Endodermal cell (in vitro differentiated cells): ENCODE measurements around the gene LSM3. TPM values are rescaled to one million over a fixed set of nuclear protein-coding genes. Genes with fewer than 3 reads are reported as not detected.

Experiments used
- DNase-seq: peaks from one replicate; pipeline ENCODE4 v3.0.0-alpha.2; 2017
- H3K27ac ChIP-seq: 2 replicates; pipeline ENCODE4 v1.5.1; 2013; ENCODE audit warnings: mild to moderate bottlenecking, low read depth, low read length, moderate library complexity
- H3K27me3 ChIP-seq: 2 replicates; pipeline ENCODE4 v1.6.1; 2013; ENCODE audit warnings: mild to moderate bottlenecking, low read length, moderate library complexity; ENCODE audit not compliant: insufficient read depth, control insufficient read depth, poor library complexity, severe bottlenecking
- H3K36me3 ChIP-seq: 2 replicates; pipeline ENCODE4 v1.7.0; 2013; ENCODE audit warnings: mild to moderate bottlenecking, low read length, moderate library complexity; ENCODE audit not compliant: control insufficient read depth, insufficient read depth
- H3K4me1 ChIP-seq: one replicate; pipeline ENCODE4 v1.7.0; 2013; ENCODE audit warnings: low read length; ENCODE audit not compliant: control insufficient read depth, insufficient read depth
- H3K4me3 ChIP-seq: 2 replicates; pipeline ENCODE4 v1.5.1; 2013; ENCODE audit warnings: mild to moderate bottlenecking, low read length, moderate library complexity
- H3K9ac ChIP-seq: 2 replicates; pipeline ENCODE4 v1.6.1; 2013; ENCODE audit warnings: mild to moderate bottlenecking, low read length, moderate library complexity; ENCODE audit not compliant: poor library complexity, severe bottlenecking; ENCODE audit errors: extremely low read depth
- H3K9me3 ChIP-seq: 2 replicates; pipeline ENCODE4 v1.6.1; 2013; ENCODE audit warnings: mild to moderate bottlenecking, low read length, moderate library complexity; ENCODE audit not compliant: control insufficient read depth
- H3K27ac Mint-ChIP-seq: 2 replicates; pipeline ENCODE4 v1.8.0; 2020; ENCODE audit warnings: mixed read lengths
- H3K27me3 Mint-ChIP-seq: 2 replicates; pipeline ENCODE4 v1.8.0; 2021; ENCODE audit warnings: mild to moderate bottlenecking, mixed read lengths; ENCODE audit not compliant: insufficient read depth
- H3K36me3 Mint-ChIP-seq: 2 replicates; pipeline ENCODE4 v1.8.0; 2020; ENCODE audit warnings: low read depth, mixed read lengths
- H3K4me1 Mint-ChIP-seq: 2 replicates; pipeline ENCODE4 v1.8.0; 2020; ENCODE audit warnings: mixed read lengths
- H3K4me3 Mint-ChIP-seq: 2 replicates; pipeline ENCODE4 v1.8.0; 2020; ENCODE audit warnings: mild to moderate bottlenecking, moderate library complexity, mixed read lengths
- H3K9me3 Mint-ChIP-seq: 2 replicates; pipeline ENCODE4 v1.8.0; 2020; ENCODE audit warnings: mild to moderate bottlenecking, mixed read lengths
- WGBS, 2 experiments: methylation state at CpG; one replicate each; pipeline versions ENCODE4 v1.1.5 to v1.1.7; 2013; ENCODE audit warnings: missing lambda C conversion rate in 2 of 2, mixed read lengths in 1 of 2; ENCODE audit not compliant: insufficient coverage in 1 of 2, insufficient read length in 1 of 2; 5-methylcytosine and 5-hydroxymethylcytosine counted together
- total RNA-seq, 2 donors: library from RNA; stranded (reverse); fragmentation: NEBNext Ultra II Directional in 1 of 2; extraction: Animal tissue kit (Norgen Biotek cat#: 25700) in 1 of 2; gene quantifications; 2 replicates in 1 of 2; 3 replicates in 1 of 2; pipeline ENCODE4 v1.2.1, GENCODE V29; 2021
- TF ChIP-seq, protein P1 (sequence below): fragments of 200-600 bp; sonication (generic); conservative IDR thresholded peaks from 2 replicates; pipeline ENCODE4 v1.5.0; 2021; ENCODE audit warnings: antibody characterized with exemption, mild to moderate bottlenecking

LSM3 gene
- total RNA-seq, 2 donors from 2014 or later, result 18.1 to 19.7 TPM

DNA sequence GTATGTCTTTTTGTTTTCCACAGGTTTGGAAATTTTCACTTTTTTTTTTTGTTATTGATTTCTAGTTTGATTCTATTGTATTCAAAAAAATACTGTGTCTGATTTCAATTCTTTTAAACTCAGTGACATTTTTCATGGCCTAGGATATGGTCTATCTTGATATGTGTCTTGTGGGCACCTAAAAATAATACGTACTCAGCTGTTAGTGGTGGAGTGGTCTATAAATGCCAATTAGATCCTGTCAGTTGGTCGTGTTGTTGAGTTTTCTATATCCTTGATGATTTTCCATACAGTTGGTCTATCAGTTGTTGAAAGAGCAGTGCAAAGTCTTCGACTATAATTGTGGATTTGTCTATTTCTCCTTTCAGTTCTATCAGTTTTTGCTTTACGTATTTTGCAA is 61.7 kb downstream of the LSM3 start:
- TF ChIP-seq, protein P1, sequence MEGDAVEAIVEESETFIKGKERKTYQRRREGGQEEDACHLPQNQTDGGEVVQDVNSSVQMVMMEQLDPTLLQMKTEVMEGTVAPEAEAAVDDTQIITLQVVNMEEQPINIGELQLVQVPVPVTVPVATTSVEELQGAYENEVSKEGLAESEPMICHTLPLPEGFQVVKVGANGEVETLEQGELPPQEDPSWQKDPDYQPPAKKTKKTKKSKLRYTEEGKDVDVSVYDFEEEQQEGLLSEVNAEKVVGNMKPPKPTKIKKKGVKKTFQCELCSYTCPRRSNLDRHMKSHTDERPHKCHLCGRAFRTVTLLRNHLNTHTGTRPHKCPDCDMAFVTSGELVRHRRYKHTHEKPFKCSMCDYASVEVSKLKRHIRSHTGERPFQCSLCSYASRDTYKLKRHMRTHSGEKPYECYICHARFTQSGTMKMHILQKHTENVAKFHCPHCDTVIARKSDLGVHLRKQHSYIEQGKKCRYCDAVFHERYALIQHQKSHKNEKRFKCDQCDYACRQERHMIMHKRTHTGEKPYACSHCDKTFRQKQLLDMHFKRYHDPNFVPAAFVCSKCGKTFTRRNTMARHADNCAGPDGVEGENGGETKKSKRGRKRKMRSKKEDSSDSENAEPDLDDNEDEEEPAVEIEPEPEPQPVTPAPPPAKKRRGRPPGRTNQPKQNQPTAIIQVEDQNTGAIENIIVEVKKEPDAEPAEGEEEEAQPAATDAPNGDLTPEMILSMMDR, result no peak
- Histone ChIP-seq H3K4me3 (no peak overlapping the region), H3K9me3 (no peaks in the 10 kb centered on the region), H3K27me3 (peaks cover 92% of the 10 kb centered on the region), H3K9ac (no peak overlapping the region), H3K4me1 (no peaks in the 10 kb centered on the region), H3K36me3 (no peaks in the 10 kb centered on the region), H3K27ac (no peak overlapping the region)
- Mint-ChIP-seq H3K9me3 (no peaks in the 10 kb centered on the region), H3K4me3 (no peak overlapping the region), H3K27ac (no peak overlapping the region), H3K27me3 (peaks cover 93% of the 10 kb centered on the region), H3K36me3 (no peaks in the 10 kb centered on the region), H3K4me1 (no peaks in the 10 kb centered on the region)
- WGBS, 2 experiments, result 81 to 94% methylated on average over 3 to 4 of the region's 4 CpGs
- no peak for DNase-seq

DNA sequence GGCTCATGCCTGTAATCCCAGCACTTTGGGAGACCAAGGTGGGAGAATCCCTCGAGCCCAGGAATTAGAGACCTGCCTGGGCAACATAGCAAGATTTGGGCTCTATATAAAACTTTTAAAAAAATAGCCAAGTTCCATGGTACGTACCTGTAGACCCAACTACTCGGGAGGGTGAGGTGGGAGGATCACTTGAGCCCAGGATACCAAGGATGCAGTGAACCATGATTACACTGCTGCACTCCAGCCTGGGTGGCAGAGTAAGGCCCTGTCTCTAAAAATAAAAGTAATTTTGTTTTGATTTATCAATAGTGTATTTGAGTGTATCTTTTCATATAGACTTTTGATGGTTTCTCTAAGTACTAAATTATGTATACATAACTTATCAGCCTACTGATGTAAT is 63.1 kb downstream of the LSM3 start:
- DNase-seq, result no peak
- Histone ChIP-seq H3K27me3 (peaks cover 86% of the 10 kb centered on the region), H3K9me3 (no peaks in the 10 kb centered on the region), H3K9ac (no peak overlapping the region), H3K4me3 (no peak overlapping the region), H3K36me3 (no peaks in the 10 kb centered on the region), H3K27ac (no peak overlapping the region), H3K4me1 (no peaks in the 10 kb centered on the region)
- H3K9me3 Mint-ChIP-seq, result no peaks in the 10 kb centered on the region
- peaks cover 89% of the 10 kb centered on the region for H3K27me3 Mint-ChIP-seq
- H3K27ac Mint-ChIP-seq, result no peak overlapping the region
- 94 to 100% methylated on average over 3 of the region's 3 CpGs for WGBS, 2 experiments
- H3K4me1 Mint-ChIP-seq, result peaks cover 2% of the 10 kb centered on the region
- H3K36me3 Mint-ChIP-seq, result no peaks in the 10 kb centered on the region
- H3K4me3 Mint-ChIP-seq, result no peak overlapping the region
- TF ChIP-seq, protein P1, result no peak

DNA sequence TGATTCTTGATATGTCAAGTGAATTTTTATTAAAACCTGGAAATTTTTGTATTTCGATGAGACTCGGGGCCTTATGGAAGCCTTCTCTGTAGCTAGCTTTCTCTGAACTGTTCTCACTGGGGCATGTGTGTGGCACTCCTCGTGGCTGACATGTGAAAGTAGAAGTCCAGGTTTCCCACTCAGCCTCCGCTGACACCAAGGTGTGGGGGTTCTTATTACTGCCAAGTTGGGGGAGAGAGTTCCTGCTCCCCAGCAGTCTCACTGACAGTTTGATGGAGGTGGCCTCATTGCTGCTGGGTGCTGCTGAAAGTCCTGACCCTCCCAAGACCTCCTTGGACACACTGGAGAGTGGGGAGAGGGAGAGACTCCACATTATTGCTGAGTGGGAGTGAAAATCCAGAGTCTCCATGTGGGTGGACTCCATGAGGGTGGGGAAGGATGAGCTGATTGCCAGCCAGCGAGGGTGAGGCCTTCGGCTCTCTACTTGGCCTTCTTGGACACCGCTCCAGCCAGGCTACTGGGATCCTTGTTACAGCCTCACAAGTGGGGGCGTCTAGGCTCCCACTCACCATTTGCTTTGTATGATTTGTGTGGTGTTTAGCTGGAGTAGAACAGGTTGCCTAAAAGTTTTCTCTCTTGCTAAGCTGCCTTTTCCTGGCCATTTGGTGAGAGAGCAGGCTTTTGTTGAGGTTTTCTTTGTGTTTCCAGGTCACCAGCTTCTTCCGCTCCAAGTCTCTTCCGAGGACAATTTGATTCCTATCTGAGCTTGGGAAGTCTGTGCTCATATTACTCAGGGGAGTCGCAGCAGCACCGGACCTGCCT is 64.1 kb downstream of the LSM3 start:
- peaks cover 8% of the 10 kb centered on the region for H3K4me1 Mint-ChIP-seq
- H3K27ac Mint-ChIP-seq, result no peak overlapping the region
- TF ChIP-seq, protein P1, result no peak
- WGBS, 2 experiments, result 93% methylated on average over 8 to 12 of the region's 12 CpGs
- no peaks in the 10 kb centered on the region for H3K4me1 ChIP-seq
- H3K9me3 ChIP-seq, result no peaks in the 10 kb centered on the region
- no peaks in the 10 kb centered on the region for H3K36me3 Mint-ChIP-seq
- H3K4me3 Mint-ChIP-seq, result no peak overlapping the region
- H3K9ac ChIP-seq, result no peak overlapping the region
- H3K4me3 ChIP-seq, result no peak overlapping the region
- H3K36me3 ChIP-seq, result no peaks in the 10 kb centered on the region
- DNase-seq, result no peak
- H3K27ac ChIP-seq, result no peak overlapping the region
- H3K27me3 Mint-ChIP-seq, result peaks cover 82% of the 10 kb centered on the region
- H3K27me3 ChIP-seq, result peaks cover 76% of the 10 kb centered on the region
- H3K9me3 Mint-ChIP-seq, result no peaks in the 10 kb centered on the region
